ENCODE results near the gene MDC1.
"Not testable (repeated sequence)": the region's sequence is repeated elsewhere in the genome, so short reads cannot be mapped to it uniquely, and the experiment has no call there.

The MDC1 gene

DNA sequence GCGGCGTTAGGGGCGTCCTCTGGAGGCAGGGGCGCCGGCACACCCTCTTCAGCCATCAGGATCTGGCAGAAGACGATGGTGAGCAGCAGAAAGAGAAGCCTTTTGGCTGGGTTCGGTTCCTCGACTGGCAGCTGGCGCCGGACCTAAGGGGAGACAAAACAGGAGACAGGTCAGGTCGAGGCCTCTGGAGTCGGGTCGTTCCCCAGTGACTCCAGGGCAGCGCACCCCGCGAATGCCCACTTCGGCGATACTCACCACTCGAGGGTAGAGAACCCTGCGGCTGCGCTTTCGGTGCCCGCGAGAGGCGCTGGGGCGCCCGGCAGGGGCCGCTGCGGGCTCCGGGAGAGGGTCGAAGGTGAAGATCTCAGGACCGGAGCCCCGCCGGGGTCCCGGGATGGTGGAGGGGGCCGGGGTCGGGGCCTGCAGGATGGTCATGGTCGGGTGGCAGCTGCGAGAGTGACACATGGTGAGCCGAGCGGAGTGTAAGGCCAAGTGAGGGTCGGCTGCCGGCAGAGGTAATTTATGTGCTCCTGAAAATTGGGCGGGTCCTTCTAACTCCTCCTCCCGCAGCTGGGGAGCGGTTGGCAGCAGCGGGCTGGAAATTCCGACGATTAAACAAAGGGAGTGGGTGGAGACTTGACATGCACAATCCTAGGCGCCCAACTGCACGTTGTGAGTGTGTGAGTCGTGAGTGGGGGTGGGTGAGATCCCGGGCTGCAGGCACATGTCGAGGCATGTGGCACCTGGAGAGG is 27.1 kb upstream of the MDC1 start, which contains the start of gene IER3:
Gene IER3 (minus strand): TSS at position 494 of the 752 bp plus-strand sequence. CDS start 29 bp downstream, at position 465.
- peak; percentile 93 for DNase-seq

DNA sequence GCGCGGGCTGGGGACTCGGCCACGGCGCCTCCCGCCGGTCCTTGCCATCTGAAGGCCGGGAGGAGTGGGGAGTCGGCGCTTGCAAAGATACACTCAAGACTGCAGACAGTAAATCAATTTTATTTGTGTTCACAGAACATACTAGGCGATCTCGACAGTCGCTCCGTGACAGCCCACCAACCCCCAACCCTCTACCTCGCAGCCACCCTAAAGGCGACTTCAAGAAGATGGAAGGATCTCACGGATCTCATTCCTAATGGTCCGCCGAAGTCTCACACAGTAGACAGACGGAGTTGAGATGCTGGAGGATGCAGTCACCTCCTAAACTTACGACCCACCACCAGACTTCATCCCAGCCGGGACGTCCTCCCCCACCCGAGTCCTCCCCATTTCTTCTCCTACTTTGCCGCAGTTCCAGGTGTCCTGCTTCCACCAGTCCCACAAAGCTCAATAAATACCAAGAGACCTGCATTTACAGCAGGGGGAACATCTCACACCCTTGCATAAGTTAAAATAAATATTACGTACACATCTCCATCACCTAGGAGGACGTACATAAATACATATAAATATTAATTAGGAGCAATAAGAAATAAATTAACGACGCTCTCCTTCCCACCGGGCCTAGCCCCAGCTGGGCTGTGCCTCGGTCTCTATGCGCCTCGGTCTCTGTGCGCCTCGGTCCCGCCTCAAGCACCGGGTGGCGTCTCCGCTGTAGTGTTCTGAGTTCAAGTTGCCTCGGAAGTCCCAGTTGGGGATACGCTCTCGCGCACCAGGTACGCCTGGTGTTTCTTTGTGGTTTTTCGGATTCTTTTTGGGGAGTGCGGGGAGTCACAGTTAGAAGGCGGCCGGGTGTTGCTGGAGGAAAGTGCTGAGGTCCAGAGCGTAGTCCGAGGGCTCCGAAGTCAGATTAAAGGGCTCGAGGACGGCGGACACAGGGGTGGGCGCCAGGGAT is 26.3 kb upstream of the MDC1 start:
- DNase-seq = peak; percentile 80

DNA sequence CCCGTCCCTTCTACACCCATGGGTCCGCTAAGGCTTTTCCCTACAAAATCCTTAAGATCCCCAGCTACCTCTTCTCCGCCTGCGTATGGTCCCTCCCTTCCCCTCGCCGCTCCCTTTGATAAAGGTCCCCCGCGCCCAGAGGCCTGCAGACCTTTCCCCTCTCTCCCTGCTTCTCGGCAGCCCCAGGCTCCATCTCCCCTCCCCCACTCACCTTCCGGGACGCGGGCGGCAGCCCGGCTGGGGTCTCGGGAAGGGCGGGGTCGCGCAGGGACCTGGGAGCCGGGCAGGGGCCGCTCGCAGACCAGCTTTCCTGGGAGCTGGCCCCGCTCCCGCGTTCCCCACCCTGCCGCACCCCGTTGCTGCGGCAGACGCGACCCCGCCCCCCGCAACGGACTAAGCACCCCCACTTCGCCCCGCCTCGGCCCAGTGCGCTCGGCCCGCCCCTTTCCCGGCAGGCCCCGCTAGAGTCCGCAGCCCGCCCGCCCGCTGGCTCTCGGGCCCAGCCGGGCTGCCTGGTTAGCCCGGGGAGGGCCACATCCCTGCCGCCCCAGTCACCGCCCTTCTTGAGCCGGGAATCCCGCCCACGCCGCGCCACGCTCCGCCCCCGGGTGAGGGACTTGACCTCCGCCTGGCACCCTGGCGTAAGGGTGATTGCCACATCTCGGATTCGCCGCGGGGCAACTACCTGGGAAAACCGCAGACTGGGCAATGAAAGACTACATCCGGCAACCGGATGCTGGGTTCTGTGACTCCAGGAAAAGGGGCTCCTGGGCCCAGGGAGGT is 25.4 kb upstream of the MDC1 start, which contains the start of gene FLOT1:
Gene FLOT1 (minus strand): TSS at position 372 of the 783 bp plus-strand sequence. CDS start 498 bp downstream, outside the sequence.
- peak; percentile 96 for DNase-seq

DNA sequence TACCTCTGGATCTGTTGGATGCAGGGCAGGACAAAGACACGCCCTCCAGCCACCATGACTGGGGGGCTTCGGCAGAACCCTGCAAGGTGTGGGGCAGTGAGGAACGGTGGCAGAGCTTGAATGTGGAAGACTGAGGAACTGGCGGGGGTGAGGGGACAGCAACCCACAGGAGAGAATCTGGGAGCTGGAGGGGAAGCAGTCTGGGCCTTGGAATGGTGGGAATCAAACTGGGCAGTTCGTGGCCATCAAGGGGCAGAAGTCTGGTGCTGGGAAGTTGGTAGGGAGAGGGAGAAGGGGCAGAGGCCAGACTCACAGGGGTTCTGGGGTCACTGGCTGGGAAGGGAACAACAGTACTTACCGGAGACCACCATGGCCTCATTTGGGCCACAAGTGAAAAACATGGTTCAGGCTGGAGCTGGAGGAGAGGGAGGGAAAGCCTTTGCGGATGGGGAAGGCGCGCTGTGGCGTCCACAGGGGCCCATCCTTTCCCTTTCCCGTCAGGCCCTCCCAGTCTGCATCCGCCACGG is 24.8 kb upstream of the MDC1 start:
- peak; percentile 65 for DNase-seq

DNA sequence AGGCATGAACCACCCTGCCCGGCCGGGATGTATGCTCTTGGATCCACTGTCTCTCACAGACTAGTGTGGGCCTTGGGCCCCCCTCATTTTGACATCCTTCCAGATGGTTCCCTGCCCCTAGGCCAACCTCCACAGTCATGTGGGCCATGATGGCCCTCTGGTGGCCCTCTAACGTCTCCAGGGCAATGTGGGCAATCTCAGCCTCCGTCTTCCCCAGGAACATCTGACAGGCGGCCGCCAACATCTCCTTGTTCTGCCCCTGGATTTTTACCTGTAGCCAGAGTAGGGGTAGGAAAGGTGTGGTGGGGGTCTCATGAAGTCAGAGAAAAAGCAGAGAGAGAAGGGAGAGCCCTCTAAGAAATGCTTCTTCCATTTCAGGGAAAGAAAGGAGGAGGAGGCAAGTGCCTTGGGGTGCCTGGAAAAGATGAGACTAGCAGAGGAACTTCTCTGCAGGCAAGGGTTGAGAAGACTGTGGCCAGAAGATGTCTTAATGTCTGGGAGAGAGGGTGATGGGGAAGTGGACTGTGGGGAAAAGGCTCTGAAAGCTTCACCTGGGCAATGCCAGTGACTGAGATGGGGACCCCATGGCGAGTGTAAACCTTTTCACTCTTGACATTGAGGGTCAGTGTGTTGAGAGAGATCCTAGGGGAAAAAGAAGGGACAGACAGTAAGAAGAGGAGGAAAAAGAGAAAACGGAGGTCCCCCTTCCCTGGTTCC is 24.1 kb upstream of the MDC1 start:
- peak; percentile 65 for DNase-seq

DNA sequence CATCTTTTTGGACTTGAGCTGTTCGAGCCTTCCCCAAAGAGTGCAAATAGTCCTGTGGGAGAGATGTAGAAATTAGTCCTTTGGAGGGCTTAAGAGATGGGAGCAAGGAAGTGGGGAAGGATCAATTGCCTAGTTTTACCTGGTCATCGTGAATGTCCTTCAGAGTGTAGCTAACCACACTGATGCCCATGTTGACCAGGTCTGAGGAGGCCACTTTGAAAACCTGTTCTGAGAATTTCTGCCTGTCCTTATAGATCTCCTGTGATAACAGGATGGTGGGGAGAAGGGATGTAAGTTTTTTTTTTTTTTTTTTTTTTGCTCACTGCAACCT is 23.4 kb upstream of the MDC1 start:
- no peak for DNase-seq

DNA sequence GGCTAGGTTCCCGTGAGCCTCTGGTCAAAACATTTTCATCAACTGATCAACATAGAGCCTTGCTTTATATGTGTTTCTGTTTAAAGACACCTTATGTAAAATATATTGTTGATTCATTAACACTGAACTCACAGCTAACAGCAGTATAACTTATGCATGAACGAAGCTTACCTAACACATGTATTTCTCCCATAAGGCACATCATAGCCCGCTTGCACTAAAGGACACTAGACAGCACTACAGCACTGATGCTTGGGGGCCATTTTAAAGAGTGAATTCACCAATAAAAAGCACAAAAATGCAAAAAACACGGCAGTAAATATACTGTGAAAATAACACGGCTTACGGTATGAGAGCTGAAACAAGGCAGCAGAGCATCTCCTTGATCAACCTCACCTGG is 21.5 kb upstream of the MDC1 start:
- no peak for DNase-seq

DNA sequence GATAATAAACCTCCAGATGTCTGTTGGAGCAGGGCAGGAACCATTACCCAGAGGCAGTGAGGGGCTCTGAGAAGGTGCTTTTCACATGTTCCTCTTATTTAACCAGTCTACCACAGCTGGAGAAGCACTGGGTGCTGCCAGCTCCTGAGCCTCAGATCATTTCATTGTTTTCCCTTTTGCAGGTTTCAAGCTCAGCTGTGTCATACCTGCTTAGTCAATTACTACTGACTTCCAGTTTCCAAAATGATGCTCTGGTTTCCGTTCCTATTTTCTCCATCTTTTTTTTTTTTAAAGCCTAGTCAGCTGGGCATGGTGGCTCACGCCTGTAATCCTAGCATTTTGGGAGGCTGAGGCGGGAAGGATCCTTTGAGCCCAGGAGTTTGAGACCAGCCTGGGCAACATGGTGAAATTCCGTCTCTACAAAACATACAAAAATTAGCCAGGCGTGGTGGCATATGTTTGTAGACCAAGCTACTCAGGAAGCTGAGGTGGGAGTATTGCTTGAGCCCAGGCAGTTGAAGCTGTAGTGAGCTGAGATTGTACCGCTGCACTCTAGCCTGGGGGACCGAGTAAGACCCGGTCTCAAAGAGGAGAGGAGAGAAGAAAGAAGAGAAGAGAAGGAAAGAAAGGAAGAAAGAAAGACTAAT is 18.7 kb upstream of the MDC1 start:
- no peak for DNase-seq

DNA sequence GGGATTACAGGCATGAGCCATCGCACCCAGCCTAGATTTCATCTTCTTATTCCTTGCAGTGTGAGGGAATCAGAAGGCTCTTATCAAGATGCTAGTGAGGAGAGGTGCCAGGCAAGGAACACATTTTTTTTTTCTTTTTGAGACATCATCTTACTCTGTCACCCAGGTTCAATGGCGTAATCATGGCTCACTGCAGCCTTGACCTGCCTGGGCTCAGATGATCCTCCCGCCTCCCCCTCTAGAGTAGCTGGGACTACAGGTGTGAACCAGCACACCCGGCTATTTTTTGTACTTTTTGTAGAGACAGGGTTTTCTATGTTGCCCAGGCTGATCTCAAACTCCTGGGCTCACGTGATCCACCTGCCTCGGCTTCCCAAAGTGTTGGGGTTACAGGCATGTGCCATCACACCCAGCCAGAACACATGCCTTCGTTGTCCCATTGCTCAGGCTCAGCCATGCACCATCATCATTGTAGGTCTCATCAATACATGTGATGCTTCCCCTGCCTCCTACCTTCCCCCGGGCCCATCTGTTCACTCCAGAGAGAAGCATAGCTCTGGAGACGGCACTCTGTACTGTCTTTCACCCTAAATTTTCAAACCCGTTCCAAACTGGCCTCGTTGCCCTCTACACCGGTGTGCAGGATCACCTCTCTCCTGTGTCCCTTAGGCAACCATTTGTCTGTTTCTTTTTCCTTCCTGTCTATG is 15.3 kb upstream of the MDC1 start:
- no peak for DNase-seq

DNA sequence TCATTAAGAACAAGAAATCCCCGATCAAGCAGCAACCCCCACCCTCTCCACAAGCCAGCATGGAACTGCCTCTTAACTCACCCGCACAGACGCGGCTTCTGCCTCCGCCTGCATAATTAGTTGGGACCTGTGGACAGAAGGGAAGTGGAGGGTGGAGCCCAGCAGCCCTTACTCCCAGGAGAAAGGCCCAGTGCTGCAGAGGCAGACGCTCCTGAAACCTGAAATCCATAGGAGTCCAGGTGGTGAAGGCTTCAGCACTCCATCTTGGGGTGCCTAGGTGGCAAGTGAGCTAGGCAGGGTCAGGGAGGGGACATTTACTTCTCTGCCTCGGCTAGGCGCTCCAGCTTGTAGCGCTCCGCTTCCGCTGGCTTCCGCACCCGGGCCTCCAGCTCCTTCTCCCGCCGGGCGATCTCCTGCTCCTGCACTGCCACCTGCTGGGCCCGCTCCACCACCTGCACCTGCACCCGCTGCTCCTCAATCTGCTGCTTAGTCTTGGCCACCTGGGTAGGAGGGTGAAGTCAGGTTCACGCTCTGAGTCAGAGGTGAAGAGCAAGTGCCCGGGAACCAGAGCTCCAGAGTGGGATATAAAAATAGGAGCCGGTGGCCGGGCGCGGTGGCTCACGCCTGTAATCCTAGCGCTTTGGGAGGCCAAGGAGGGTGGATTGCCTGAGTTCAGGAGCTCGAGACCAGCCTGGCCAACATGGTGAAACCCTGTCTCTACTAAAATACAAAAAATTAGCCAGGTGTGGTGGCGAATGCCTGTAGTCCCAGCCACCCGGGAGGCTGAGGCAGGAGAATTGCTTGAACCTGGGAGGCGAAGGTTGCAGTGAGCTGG is 13.7 kb upstream of the MDC1 start:
- DNase-seq = peak; percentile 95

DNA sequence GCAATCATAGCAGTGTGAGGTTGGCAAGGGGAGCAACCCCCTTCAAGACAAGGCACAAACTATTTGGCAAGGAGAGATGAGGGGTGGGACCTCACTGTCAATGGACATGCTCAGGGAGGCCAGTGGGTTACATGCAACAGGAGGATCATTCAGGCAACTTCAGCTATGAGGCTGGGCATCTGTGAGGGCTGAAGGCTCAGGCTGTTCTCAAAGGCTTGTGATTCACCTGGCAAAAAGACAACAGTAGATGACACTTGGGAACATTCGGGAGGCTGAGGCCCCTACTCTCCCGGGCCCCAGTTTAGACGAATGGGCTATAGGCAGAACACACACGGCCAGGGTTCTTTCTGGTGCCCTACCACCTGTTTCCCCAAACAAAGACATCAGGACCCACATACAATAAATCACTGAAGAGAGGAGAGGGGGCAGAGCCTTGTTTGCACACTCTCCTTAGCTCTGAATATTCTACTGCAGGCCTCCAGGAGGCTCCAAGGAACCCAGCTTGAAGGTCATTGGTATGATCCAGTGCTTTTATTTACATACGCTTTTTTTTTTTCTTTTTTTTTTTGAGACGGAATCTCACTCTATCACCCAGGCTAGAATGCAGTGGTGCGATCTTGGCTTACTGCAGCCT is 11.0 kb upstream of the MDC1 start:
- no peak for DNase-seq

DNA sequence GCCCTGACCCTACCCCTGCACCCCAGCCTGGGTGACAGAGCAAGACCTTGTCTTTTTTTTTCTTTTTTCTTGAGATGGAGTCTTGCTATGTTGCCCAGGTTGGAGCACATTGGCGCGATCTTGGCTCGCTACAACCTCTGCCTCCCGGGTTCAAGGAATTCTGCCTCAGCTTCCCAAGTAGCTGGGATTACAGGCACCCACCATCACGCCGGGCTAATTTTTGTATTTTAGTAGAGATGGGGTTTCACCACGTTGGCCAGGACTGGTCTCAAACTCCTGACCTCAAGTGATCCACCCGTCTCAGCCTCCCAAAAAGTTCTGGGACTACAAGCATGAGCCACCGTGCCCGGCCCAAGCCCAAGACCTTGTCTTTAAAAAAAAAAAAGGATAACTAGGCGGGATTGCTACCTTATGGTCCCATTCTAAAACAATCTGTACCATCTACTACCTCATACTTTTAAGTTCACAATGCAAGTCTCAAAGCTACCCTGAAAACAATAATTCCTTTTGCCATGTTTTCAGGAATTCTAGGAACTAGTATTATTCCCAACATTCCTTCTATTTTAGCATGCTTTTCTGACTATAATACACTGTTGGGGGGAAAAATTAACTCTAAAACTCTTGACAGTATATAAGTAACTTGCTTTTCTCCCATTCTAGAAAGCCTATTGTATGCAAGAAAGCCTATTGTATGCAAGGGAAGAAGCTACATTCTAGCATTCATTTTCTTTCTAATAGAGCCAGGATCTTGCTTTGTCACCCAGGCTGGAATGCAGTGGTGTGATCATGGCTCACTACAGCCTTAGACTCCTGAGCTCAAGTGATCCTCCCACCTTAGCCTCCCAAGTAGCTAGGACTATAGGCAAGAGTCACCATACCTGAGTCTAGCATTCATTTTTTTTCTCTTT is 9.7 kb upstream of the MDC1 start:
- DNase-seq = no peak

DNA sequence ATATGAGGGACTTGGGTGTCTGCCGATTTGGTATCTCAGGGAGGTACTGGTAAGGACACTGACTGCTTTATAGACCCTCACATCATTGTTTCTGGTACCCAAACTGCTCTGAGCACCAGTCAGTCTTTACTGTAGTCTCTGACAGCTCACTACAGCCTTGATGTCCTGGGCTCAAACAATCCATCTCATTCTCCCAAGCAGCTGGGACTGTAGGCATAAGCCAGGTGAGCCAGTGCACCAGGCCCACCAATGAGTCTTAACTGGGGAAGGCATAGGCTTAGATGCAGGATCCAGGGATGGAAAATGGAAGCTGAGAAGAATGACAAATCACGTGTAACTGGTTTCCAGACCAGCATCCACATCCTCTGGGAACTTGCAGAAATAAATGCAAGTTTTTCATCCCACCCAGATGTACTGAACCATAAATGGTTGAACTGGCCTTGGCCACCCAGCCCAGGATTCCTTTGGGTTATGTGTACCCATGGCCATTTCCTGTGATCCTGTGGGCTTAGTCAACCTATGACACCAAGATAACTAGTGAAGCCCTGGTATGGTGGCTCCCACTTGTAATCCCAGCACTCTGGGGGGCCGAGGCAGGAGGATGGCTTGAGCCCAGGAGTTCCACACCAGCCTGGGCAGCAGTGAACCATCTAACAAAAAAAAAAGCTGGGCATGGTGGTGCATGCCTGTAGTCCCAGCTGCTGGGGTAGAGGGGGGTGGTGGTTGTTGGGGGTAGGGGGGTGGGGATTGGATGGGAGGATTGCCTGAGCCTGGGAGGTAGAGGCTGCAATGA is 8.8 kb upstream of the MDC1 start:
- no peak for DNase-seq

DNA sequence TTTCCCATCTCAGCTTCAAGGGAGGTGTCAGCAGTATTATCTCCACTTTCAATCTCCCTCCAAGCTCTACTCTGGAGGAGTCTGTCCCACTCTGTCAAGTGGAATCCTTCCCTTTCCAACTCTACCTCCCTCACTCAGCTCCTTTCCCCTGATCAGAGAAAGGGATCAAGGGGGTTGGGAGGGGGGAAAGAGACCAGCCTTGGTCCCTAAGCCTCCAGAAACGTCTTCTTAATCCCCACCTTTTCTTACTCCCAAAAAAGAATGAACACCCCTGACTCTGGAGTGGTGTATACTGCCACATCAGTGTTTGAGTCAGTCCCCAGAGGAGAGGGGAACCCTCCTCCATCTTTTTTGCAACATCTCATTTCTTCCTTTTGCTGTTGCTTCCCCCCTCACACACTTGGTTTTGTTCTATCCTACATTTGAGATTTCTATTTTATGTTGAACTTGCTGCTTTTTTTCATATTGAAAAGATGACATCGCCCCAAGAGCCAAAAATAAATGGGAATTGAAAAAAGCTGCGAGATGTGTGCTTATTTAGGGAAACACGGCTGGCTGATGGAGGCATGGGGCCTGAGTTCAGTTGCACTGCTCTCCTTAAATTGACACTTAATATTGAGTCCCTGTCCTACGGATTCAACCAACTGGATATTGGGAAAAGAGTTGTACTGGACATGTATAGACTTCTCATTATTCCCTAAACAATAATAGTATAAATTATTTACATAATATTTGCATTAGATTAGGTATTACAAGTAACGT is 8.0 kb upstream of the MDC1 start:
- DNase-seq = no peak

DNA sequence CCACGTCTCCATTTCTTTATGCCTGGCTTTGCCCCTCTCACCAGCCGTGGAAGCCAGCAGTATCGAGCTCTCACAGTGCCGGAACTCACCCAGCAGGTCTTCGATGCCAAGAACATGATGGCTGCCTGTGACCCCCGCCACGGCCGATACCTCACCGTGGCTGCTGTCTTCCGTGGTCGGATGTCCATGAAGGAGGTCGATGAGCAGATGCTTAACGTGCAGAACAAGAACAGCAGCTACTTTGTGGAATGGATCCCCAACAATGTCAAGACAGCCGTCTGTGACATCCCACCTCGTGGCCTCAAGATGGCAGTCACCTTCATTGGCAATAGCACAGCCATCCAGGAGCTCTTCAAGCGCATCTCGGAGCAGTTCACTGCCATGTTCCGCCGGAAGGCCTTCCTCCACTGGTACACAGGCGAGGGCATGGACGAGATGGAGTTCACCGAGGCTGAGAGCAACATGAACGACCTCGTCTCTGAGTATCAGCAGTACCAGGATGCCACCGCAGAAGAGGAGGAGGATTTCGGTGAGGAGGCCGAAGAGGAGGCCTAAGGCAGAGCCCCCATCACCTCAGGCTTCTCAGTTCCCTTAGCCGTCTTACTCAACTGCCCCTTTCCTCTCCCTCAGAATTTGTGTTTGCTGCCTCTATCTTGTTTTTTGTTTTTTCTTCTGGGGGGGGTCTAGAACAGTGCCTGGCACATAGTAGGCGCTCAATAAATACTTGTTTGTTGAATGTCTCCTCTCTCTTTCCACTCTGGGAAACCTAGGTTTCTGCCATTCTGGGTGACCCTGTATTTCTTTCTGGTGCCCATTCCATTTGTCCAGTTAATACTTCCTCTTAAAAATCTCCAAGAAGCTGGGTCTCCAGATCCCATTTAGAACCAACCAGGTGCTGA is 7.0 kb upstream of the MDC1 start:
- DNase-seq = not testable (repeated sequence)
